ENCODE data around the gene POU2F1.
A peak's percentile ranks its signal among the peaks of the same experiment; 100 is the strongest.

POU2F1 gene

DNA sequence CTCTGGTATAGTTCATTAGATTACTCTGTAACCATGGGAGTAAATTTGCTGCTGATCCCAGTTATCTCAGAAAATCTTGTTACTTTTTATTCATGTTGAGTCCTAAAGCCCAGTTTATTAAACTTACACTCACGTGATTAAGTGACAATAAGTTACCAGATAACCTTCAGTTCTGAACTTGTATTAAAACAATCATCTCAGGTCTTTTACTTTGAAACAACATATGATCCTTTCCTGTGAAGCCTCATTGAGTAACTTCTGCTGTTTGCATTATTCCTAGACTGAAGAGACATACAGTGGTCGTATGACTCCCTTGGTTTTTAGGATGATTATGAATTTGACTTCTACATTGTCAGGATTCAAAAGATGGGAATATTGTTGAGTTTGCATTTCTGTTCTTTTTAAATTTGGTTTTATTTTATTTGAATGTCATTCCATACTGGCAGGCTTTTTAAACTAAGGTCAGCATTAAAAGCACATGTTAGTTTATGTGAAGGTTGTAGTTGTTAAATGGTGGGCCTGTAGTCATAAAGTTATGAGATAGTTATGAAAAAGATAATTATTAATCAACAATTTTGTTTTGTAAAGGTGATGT, 179.8 kb downstream of the POU2F1 start:
- Histone ChIP-seq H3K9me2 (replicated peaks; ENCODE audit: insufficient read depth, low read length) (no peaks in the 10 kb centered on the region), H3K27ac (ENCODE audit: low read depth, low read length) (no peak overlapping the region), H3K4me3 (ENCODE audit: insufficient read depth, low read length, poor library complexity, severe bottlenecking) (no peak overlapping the region), H3K4me2 (ENCODE audit: low read depth, low read length, poor library complexity, severe bottlenecking) (no peak overlapping the region), H3K79me2 (ENCODE audit: insufficient read depth, low read length) (no peaks in the 10 kb centered on the region), H3K27me3 (ENCODE audit: low read length) (no peaks in the 10 kb centered on the region), H4K20me1 (ENCODE audit: low read depth, low read length) (no peaks in the 10 kb centered on the region), H2AFZ (ENCODE audit: low read depth, low read length, severe bottlenecking) (no peak overlapping the region), H3K9me3 (ENCODE audit: insufficient read depth, low read length) (no peaks in the 10 kb centered on the region), H3K9ac (ENCODE audit: low read length) (no peak overlapping the region), H3K36me3 (ENCODE audit: low read length) (peaks cover 62% of the 10 kb centered on the region), H3F3A (ENCODE audit: insufficient read depth) (0 out of 2 replicates have a peak, but pooled peaks cover 7% of the 10 kb centered on the region)
- TF ChIP-seq EZH2phosphoT487 (conservative IDR thresholded peaks at IDR 0.05; ENCODE audit: low read length) = no peak
- TF ChIP-seq CTCF (IDR thresholded peaks at IDR 0.05; ENCODE audit: insufficient read depth, low read length, poor library complexity, severe bottlenecking) = no peak

GRCh38 chr1:167401260-167401873, 180.7 kb downstream of the POU2F1 start:
- Histone ChIP-seq H3K36me3 (ENCODE audit: low read length) (peaks cover 63% of the 10 kb centered on the region), H3K9me3 (ENCODE audit: insufficient read depth, low read length) (no peaks in the 10 kb centered on the region), H3K9ac (ENCODE audit: low read length) (no peak overlapping the region), H3K9me2 (replicated peaks; ENCODE audit: insufficient read depth, low read length) (no peaks in the 10 kb centered on the region), H3K27ac (ENCODE audit: low read depth, low read length) (no peak overlapping the region), H3K4me3 (ENCODE audit: insufficient read depth, low read length, poor library complexity, severe bottlenecking) (no peak overlapping the region), H2AFZ (ENCODE audit: low read depth, low read length, severe bottlenecking) (no peak overlapping the region), H3K4me2 (ENCODE audit: low read depth, low read length, poor library complexity, severe bottlenecking) (no peak overlapping the region), H3K27me3 (ENCODE audit: low read length) (no peaks in the 10 kb centered on the region), H4K20me1 (ENCODE audit: low read depth, low read length) (no peaks in the 10 kb centered on the region), H3K79me2 (ENCODE audit: insufficient read depth, low read length) (no peaks in the 10 kb centered on the region), H3F3A (ENCODE audit: insufficient read depth) (0 out of 2 replicates have a peak, but pooled peaks cover 7% of the 10 kb centered on the region)
- no peak for TF ChIP-seq EZH2phosphoT487 (conservative IDR thresholded peaks at IDR 0.05; ENCODE audit: low read length)
- TF ChIP-seq CTCF (IDR thresholded peaks at IDR 0.05; ENCODE audit: insufficient read depth, low read length, poor library complexity, severe bottlenecking) = peak; percentile 43

DNA sequence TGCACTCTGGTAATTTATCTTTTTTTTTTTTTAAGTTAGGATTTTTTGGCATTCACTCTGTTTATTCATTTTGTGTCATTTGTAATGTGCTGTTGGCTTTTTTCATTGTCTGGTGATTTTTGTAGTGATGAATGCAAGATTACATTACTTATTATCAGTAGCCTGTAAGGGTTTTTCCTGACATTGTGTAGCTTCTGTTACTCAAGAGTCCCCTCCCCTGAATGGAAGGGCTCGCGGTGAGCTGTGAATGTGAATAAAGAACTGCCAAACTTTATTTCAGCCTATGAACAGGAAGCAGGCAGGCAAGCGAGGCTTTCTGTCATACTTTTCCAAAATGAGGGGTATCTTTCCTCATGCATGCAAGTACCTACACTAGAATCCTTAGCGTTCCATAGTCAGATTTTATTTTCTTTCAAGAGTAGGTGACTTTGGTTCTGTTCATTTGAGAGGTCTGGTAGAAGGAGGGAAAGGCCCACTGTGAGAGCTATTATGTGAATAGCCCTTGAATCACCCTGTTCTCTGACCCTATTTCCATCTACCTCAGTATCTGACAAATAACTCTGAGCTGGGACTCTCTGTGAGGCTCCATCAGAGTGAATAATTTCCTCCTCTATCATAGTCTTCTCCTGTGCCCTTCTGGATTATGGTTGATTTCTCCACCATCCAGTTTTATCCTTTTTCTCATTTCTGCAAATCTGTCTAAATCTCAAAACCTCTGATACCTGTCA, 183.6 kb downstream of the POU2F1 start:
- Histone ChIP-seq H3K9me2 (replicated peaks; ENCODE audit: insufficient read depth, low read length) (no peaks in the 10 kb centered on the region), H2AFZ (ENCODE audit: low read depth, low read length, severe bottlenecking) (no peak overlapping the region), H3F3A (ENCODE audit: insufficient read depth) (no peaks in the 10 kb centered on the region), H3K27ac (ENCODE audit: low read depth, low read length) (no peak overlapping the region), H3K9me3 (ENCODE audit: insufficient read depth, low read length) (no peaks in the 10 kb centered on the region), H3K79me2 (ENCODE audit: insufficient read depth, low read length) (no peaks in the 10 kb centered on the region), H3K9ac (ENCODE audit: low read length) (no peak overlapping the region), H3K4me2 (ENCODE audit: low read depth, low read length, poor library complexity, severe bottlenecking) (no peak overlapping the region), H4K20me1 (ENCODE audit: low read depth, low read length) (no peaks in the 10 kb centered on the region), H3K36me3 (ENCODE audit: low read length) (peaks cover 43% of the 10 kb centered on the region), H3K4me3 (ENCODE audit: insufficient read depth, low read length, poor library complexity, severe bottlenecking) (no peak overlapping the region), H3K27me3 (ENCODE audit: low read length) (no peaks in the 10 kb centered on the region)
- TF ChIP-seq CTCF (IDR thresholded peaks at IDR 0.05; ENCODE audit: insufficient read depth, low read length, poor library complexity, severe bottlenecking) (no peak), EZH2phosphoT487 (conservative IDR thresholded peaks at IDR 0.05; ENCODE audit: low read length) (no peak)

All from SU-DHL-6 (cell line).